H1 (cell line): ENCODE results near the gene GCLC. TPM values are rescaled to one million over a fixed set of nuclear protein-coding genes. Genes with fewer than 3 reads are reported as not detected.

Experiments
- CTCF ChIA-PET: fragments of 300-600 bp; sonication (Branson Sonifier 250); formaldehyde crosslinking; loops from one replicate; lab custom pipeline; 2021; ENCODE audit not compliant: partially characterized antibody; lab: Charles Lee
- POLR2A ChIA-PET: fragments of 300-600 bp; sonication (Branson Sonifier 250); formaldehyde crosslinking; loops from one replicate; lab custom pipeline; 2021; ENCODE audit warnings: inconsistent platforms; ENCODE audit not compliant: partially characterized antibody; lab: Charles Lee
- DNase-seq, 2 experiments: peaks; one replicate each; pipeline versions ENCODE4 v3.0.0 to v3.0.0-alpha.2; 2010 to 2022; ENCODE audit warnings: low spot score in 2 of 2, low read depth in 1 of 2, mixed read lengths in 1 of 2
- FAIRE-seq: peaks from 2 replicates; lab custom pipeline; 2011; peaks lifted over from hg19 to GRCh38; lab: Jason Lieb, UNC
- H2AFZ ChIP-seq: 2 replicates; pipeline ENCODE4 v1.8.1; 2012; ENCODE audit warnings: low read length, inconsistent platforms
- H2AK5ac ChIP-seq: 2 replicates; pipeline ENCODE4 v1.6.1; 2013; ENCODE audit warnings: low read depth, low read length
- H2BK120ac ChIP-seq: replicated peaks from 2 replicates; pipeline ENCODE3; 2013; ENCODE audit warnings: low read depth, low read length, inconsistent platforms
- H2BK12ac ChIP-seq: 2 replicates; pipeline ENCODE4 v1.6.1; 2013; ENCODE audit warnings: low read depth, low read length
- H2BK15ac ChIP-seq: 2 replicates; pipeline ENCODE4 v1.6.1; 2013; ENCODE audit warnings: low read length
- H2BK20ac ChIP-seq: 2 replicates; pipeline ENCODE4 v1.6.1; 2013; ENCODE audit warnings: low read length
- H2BK5ac ChIP-seq: 2 replicates; pipeline ENCODE4 v1.6.1; 2013; ENCODE audit warnings: low read depth, low read length
- H3K14ac ChIP-seq: 2 replicates; pipeline ENCODE4 v1.6.1; 2013; ENCODE audit warnings: inconsistent platforms; ENCODE audit not compliant: insufficient read length
- H3K18ac ChIP-seq: 2 replicates; pipeline ENCODE4 v1.6.1; 2013; ENCODE audit warnings: low read length; ENCODE audit errors: extremely low read depth
- H3K23ac ChIP-seq: 2 replicates; pipeline ENCODE4 v1.6.1; 2013; ENCODE audit warnings: inconsistent platforms; ENCODE audit not compliant: insufficient read length
- H3K23me2 ChIP-seq: 2 replicates; pipeline ENCODE4 v1.6.1; 2013; ENCODE audit warnings: low read depth, low read length
- H3K27ac ChIP-seq: 2 replicates; pipeline ENCODE4 v1.6.1; 2011; ENCODE audit warnings: low read depth, low read length, inconsistent platforms
- H3K27me3 ChIP-seq, 4 experiments: replicated peaks in 1 of 4; 1 replicate in 1 of 4; 2 replicates in 3 of 4; pipeline versions ENCODE4 v1.6.1 to v1.8.1; 2011 to 2013; ENCODE audit warnings: low read length in 3 of 4, mild to moderate bottlenecking in 3 of 4, inconsistent platforms in 2 of 4, mixed read lengths in 2 of 4, moderate library complexity in 1 of 4; ENCODE audit not compliant: control insufficient read depth in 3 of 4, insufficient read depth in 3 of 4; ENCODE audit errors: extremely low read depth in 1 of 4
- H3K36me3 ChIP-seq, 4 experiments: 2 replicates each; pipeline versions ENCODE4 v1.6.1 to v1.8.1; 2011 to 2013; ENCODE audit warnings: mild to moderate bottlenecking in 4 of 4, low read length in 3 of 4, moderate library complexity in 2 of 4, control low read depth in 1 of 4, inconsistent platforms in 1 of 4; ENCODE audit not compliant: insufficient read depth in 4 of 4, control insufficient read depth in 2 of 4
- H3K4ac ChIP-seq: replicated peaks from 2 replicates; pipeline ENCODE3; 2013; ENCODE audit warnings: low read length, low read depth, mixed read lengths, inconsistent platforms; ENCODE audit not compliant: insufficient read length
- H3K4me1 ChIP-seq, 4 experiments: replicated peaks in 1 of 4; 1 replicate in 1 of 4; 2 replicates in 3 of 4; pipeline versions ENCODE4 v1.6.1 to v1.8.1; 2011 to 2013; ENCODE audit warnings: low read length in 3 of 4, inconsistent platforms in 2 of 4, mixed read lengths in 1 of 4; ENCODE audit not compliant: insufficient read depth in 4 of 4, control insufficient read depth in 3 of 4
- H3K4me2 ChIP-seq, 2 experiments: 2 replicates each; pipeline versions ENCODE4 v1.6.1 to v1.8.1; 2011 to 2013; ENCODE audit warnings: low read depth in 2 of 2, low read length in 2 of 2, control low read depth in 1 of 2, inconsistent platforms in 1 of 2, mild to moderate bottlenecking in 1 of 2; ENCODE audit not compliant: insufficient read depth in 1 of 2
- H3K4me3 ChIP-seq, 4 experiments: fragments of 200-600, 300-600 bp in 1 of 4; sonication (generic), shearing (Covaris generic), sonication (Bioruptor Twin) in 1 of 4; 2 replicates each; pipeline versions ENCODE4 v1.5.1 to v1.8.1; 2011 to 2016; ENCODE audit warnings: low read length in 4 of 4, low read depth in 3 of 4, control low read depth in 2 of 4, inconsistent platforms in 2 of 4, mild to moderate bottlenecking in 2 of 4, mixed read lengths in 1 of 4, moderate library complexity in 1 of 4; ENCODE audit not compliant: insufficient read depth in 2 of 4; ENCODE audit errors: extremely low read depth in 1 of 4
- H3K56ac ChIP-seq: replicated peaks from 2 replicates; pipeline ENCODE3; 2013; ENCODE audit warnings: low read depth, mild to moderate bottlenecking, mixed read lengths, low read length, inconsistent platforms; ENCODE audit not compliant: insufficient read length
- H3K79me1 ChIP-seq: 2 replicates; pipeline ENCODE4 v1.6.1; 2013; ENCODE audit warnings: low read depth, low read length, control low read depth
- H3K79me2 ChIP-seq, 2 experiments: 2 replicates each; pipeline versions ENCODE4 v1.6.1 to v1.8.1; 2012 to 2013; ENCODE audit warnings: low read length in 2 of 2, mild to moderate bottlenecking in 2 of 2, inconsistent platforms in 1 of 2; ENCODE audit not compliant: insufficient read depth in 2 of 2, control insufficient read depth in 1 of 2
- H3K9ac ChIP-seq, 4 experiments: replicated peaks in 1 of 4; 1 replicate in 1 of 4; 2 replicates in 3 of 4; pipeline versions ENCODE4 v1.6.1 to v1.8.1; 2011 to 2013; ENCODE audit warnings: low read depth in 3 of 4, low read length in 3 of 4, control low read depth in 2 of 4, mild to moderate bottlenecking in 2 of 4, moderate library complexity in 2 of 4, inconsistent platforms in 1 of 4; ENCODE audit errors: extremely low read depth in 1 of 4
- H3K9me3 ChIP-seq, 2 experiments: 2 replicates each; pipeline versions ENCODE4 v1.6.1 to v1.8.1; 2012 to 2013; ENCODE audit warnings: mild to moderate bottlenecking in 2 of 2, moderate library complexity in 2 of 2, control low read depth in 1 of 2, inconsistent platforms in 1 of 2, low read depth in 1 of 2, low read length in 1 of 2, mixed read lengths in 1 of 2; ENCODE audit not compliant: insufficient read depth in 2 of 2
- H4K20me1 ChIP-seq, 2 experiments: replicated peaks in 1 of 2; 2 replicates each; pipeline versions ENCODE3 to v1.8.1; 2011 to 2013; ENCODE audit warnings: inconsistent platforms in 2 of 2, low read length in 2 of 2, mild to moderate bottlenecking in 1 of 2; ENCODE audit not compliant: insufficient read depth in 2 of 2, control insufficient read depth in 1 of 2
- H4K5ac ChIP-seq: 2 replicates; pipeline ENCODE4 v1.6.1; 2013; ENCODE audit warnings: low read length, low read depth, mixed read lengths, inconsistent platforms; ENCODE audit not compliant: insufficient read length
- H4K8ac ChIP-seq: 2 replicates; pipeline ENCODE4 v1.8.0; 2013; ENCODE audit warnings: mild to moderate bottlenecking, moderate library complexity, low read length, inconsistent platforms; ENCODE audit not compliant: insufficient read depth; ENCODE audit errors: extremely low read depth
- H4K91ac ChIP-seq: replicated peaks from 2 replicates; pipeline ENCODE3; 2013; ENCODE audit warnings: low read length, mixed read lengths, inconsistent platforms; ENCODE audit not compliant: insufficient read length
- BRCA1 ChIP-seq: IDR thresholded peaks from 2 replicates; pipeline ENCODE4 v1.6.1; 2012; ENCODE audit warnings: low read depth, low read length, improper control_type of control experiment
- CTBP2 ChIP-seq: IDR thresholded peaks from 2 replicates; pipeline ENCODE4 v1.7.0; 2011; ENCODE audit warnings: borderline replicate concordance, mild to moderate bottlenecking, moderate library complexity, mixed read lengths, low read length; ENCODE audit not compliant: insufficient read depth, insufficient read length
- EP300 ChIP-seq, 2 experiments: IDR thresholded peaks; 1 replicate in 1 of 2; 2 replicates in 1 of 2; pipeline ENCODE4 v1.6.1; 2011 to 2012; ENCODE audit warnings: low read depth in 2 of 2, low read length in 2 of 2, mild to moderate bottlenecking in 2 of 2, borderline replicate concordance in 1 of 2, inconsistent platforms in 1 of 2, moderate library complexity in 1 of 2
- EZH2 ChIP-seq: fragments of 200-600 bp; sonication (generic); IDR thresholded peaks from 2 replicates; pipeline ENCODE4 v1.7.1; 2012; ENCODE audit warnings: low read depth, mild to moderate bottlenecking, moderate library complexity, low read length, inconsistent platforms; ENCODE audit not compliant: severe bottlenecking
- POLR2AphosphoS5 ChIP-seq: IDR thresholded peaks from 2 replicates; pipeline ENCODE4 v1.6.1; 2011; ENCODE audit warnings: low read depth, low read length
- RFX5 ChIP-seq: IDR thresholded peaks from 2 replicates; pipeline ENCODE4 v1.6.1; 2011; ENCODE audit warnings: low read depth, low read length, improper control_type of control experiment, borderline replicate concordance
- RXRA ChIP-seq: IDR thresholded peaks from 2 replicates; pipeline ENCODE4 v1.6.1; 2011; ENCODE audit warnings: low read depth, mild to moderate bottlenecking, low read length, moderate library complexity; ENCODE audit not compliant: insufficient read depth
- SUZ12 ChIP-seq: fragments of 200-600 bp; sonication (generic); IDR thresholded peaks from 2 replicates; pipeline ENCODE4 v1.6.1; 2012; ENCODE audit warnings: mild to moderate bottlenecking, inconsistent platforms, low read length, moderate library complexity, mixed read lengths
- WGBS, 2 experiments: shearing (Covaris generic) in 1 of 2; methylation state at CpG; one replicate each; pipeline versions ENCODE4 v1.1.6 to v1.1.7; 2013 to 2015; ENCODE audit warnings: low lambda C conversion rate in 2 of 2, mixed read lengths in 2 of 2, inconsistent platforms in 1 of 2, low coverage in 1 of 2, missing lambda C conversion rate in 1 of 2; ENCODE audit not compliant: insufficient replicate concordance in 2 of 2, insufficient coverage in 1 of 2, insufficient read length in 1 of 2; ENCODE audit errors: extremely low coverage in 1 of 2, missing lambda C conversion rate in 1 of 2; 5-methylcytosine and 5-hydroxymethylcytosine counted together
- polyA plus RNA-seq, 7 experiments: library from polyadenylated mRNA; depleted of rRNA in 3 of 7; stranded (reverse) in 5 of 7; unstranded in 2 of 7; fragments of >200 nt in 5 of 7; fragments of 200-250 nt in 2 of 7; gene quantifications; 1 replicate in 5 of 7; 2 replicates in 1 of 7; 4 replicates in 1 of 7; pipeline versions ENCODE4 v1.2.1 to v1.2.3, GENCODE V29; 2011 to 2013; ENCODE audit warnings: missing spikeins in 2 of 7, mixed read lengths in 2 of 7
- total RNA-seq: library from RNA; stranded (reverse); fragmentation: NEBNext Ultra II Directional; extraction: Animal tissue kit (Norgen Biotek cat#: 25700); gene quantifications from 2 replicates; pipeline ENCODE4 v1.2.1, GENCODE V29; 2021

Gene GCLC
- total and polyA plus RNA-seq, 2 of the 8 experiments (the other 6 are each of a cell fraction or from before 2014, with no cell fraction given) = 15.8 to 54.0 TPM

DNA sequence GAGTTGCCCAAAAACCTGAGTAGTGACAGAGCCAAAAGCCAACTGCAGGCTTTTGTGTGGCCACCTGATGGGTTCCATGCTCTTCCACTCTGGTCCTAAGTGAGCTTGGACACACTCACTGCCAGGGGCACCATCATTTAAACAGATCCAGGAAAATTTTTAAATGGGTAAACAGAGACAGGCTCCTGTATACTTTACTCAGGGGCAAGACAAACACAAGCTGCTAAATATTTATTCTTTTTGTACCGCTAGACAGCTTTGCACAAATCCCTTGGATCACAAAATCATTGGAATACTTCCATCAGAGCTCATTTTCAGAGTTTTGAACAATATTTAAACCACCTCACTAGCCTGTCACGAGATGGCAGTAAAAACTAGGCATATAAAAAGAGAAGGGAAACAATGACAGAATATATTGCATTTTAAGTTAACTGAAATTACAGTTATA lies 31.4 kb downstream of the GCLC start:
- no peak overlapping the region for H3K14ac ChIP-seq
- H2BK12ac ChIP-seq = no peak overlapping the region
- FAIRE-seq (no peak), DNase-seq (no peak)
- 89% methylated on average over 2 of the region's 2 CpGs; no CpG with 5 or more reads in 1 of the 2 experiments for WGBS, 2 experiments
- H3K23ac ChIP-seq = no peak overlapping the region
- H2BK5ac ChIP-seq = no peak overlapping the region
- no peak overlapping the region for H2AK5ac ChIP-seq
- no peak overlapping the region for H3K9ac ChIP-seq
- no peak overlapping the region for H2BK120ac ChIP-seq
- H3K9me3 ChIP-seq = no peaks in the 10 kb centered on the region
- H3K79me1 ChIP-seq = 0 out of 2 replicates have a peak, but pooled peaks cover 2% of the 10 kb centered on the region
- POLR2A ChIA-PET = interaction anchor here (0.7 to 1.3 kb wide), 4 partner anchors 11 to 28 kb away, joined by 3 to 4 read pairs (median 3); no protein-coding TSS in a partner anchor
- no peak overlapping the region for H4K5ac ChIP-seq
- H3K4me1 ChIP-seq = no peaks in the 10 kb centered on the region
- H3K4me3 ChIP-seq = no peak overlapping the region
- no peaks in the 10 kb centered on the region for H3K79me2 ChIP-seq
- H2BK15ac ChIP-seq = no peak overlapping the region
- CTCF ChIA-PET = interaction anchor here (0.6 to 3.3 kb wide), 8 partner anchors 10 to 474 kb away, joined by 3 to 13 read pairs (median 4); no protein-coding TSS in a partner anchor
- no peak overlapping the region for H2AFZ ChIP-seq
- H3K4ac ChIP-seq = no peak overlapping the region
- H3K27ac ChIP-seq = no peak overlapping the region
- peaks cover 0 to 40% (median 12%) of the 10 kb centered on the region in 4 experiments; a peak in 6 of 8 replicates for H3K36me3 ChIP-seq
- H2BK20ac ChIP-seq = no peak overlapping the region
- no peak overlapping the region for H3K18ac ChIP-seq
- H4K91ac ChIP-seq = no peak overlapping the region
- peaks cover 2 to 3% of the 10 kb centered on the region in 2 experiments for H4K20me1 ChIP-seq
- no peaks in the 10 kb centered on the region for H3K23me2 ChIP-seq
- no peak overlapping the region for H4K8ac ChIP-seq
- TF ChIP-seq SUZ12 = no peak
- no peak for TF ChIP-seq CTBP2
- no peak for TF ChIP-seq RFX5
- no peak for TF ChIP-seq POLR2AphosphoS5
- TF ChIP-seq EP300 (IDR thresholded peaks at IDR 0.05; ENCODE audit: borderline replicate concordance in 1 of 2, low read depth in 2 of 2, low read length in 2 of 2) = no peak
- no peak for TF ChIP-seq RXRA
- no peak for TF ChIP-seq EZH2
- no peak for TF ChIP-seq BRCA1
- no peaks in the 10 kb centered on the region for H3K27me3 ChIP-seq
- no peak overlapping the region for H3K56ac ChIP-seq
- no peak overlapping the region for H3K4me2 ChIP-seq
